NCI-H2227 treated with DMSO at 0.1 percent for 48 hours (cell line): ENCODE results near the gene HNRNPF.

ENCODE experiments used
- DNase-seq: peaks from one replicate; lab custom pipeline; 2025; lab: John Stamatoyannopoulos, UW

HNRNPF gene

DNA sequence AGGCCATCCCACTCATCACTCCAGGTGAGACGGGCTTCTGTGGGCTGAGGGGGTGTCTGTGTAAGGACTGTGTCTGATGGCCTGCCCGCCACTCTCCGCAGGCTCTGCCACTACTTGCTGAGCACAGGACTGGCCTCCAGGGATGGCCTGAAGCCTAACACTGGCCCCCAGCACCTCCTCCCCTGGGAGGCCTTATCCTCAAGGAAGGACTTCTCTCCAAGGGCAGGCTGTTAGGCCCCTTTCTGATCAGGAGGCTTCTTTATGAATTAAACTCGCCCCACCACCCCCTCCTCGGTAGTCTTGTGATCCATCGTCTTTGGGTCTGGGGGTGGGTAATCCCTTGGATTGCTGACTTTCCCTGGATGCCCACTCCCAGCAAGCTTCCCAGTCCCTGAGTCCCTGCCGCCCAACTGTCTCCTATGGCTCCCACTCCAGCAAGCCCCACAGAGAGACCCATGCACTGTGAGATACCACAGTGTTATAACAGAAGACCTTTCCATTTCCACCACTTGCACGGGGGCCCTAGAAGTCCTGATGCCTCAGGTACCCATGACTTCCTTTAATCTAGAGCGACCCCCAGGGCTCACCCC is 32.8 kb downstream of the HNRNPF start:
- DNase-seq: no peak

DNA sequence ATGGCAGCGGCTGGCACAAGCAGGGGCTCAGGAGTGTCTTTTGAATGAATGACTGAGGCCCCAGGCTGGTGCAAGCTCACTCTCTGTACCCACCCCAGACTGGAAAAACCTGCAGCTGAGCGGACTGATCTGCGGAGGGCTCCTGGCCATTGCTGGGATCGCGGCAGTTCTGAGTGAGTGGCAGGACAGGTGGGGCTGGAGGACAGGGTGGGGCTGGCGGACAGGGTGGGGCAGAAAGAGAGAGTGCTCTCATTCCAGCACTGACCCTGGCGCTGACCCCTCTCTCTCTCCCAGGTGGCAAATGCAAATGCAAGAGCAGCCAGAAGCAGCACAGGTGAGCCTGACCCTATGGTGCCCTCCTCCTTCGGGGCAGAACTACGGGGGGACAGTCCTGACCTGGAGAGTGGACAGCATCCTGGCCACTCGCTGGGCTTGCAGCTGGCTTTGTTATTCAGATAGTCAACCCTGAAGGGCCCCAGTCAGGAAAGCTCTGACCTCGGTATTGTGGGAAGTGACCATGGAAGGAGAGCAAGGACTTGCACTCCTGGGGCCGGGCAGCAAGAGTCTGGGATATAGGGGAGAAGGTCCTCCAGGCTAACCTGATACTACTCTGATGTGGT is 33.5 kb downstream of the HNRNPF start:
- no peak for DNase-seq

DNA sequence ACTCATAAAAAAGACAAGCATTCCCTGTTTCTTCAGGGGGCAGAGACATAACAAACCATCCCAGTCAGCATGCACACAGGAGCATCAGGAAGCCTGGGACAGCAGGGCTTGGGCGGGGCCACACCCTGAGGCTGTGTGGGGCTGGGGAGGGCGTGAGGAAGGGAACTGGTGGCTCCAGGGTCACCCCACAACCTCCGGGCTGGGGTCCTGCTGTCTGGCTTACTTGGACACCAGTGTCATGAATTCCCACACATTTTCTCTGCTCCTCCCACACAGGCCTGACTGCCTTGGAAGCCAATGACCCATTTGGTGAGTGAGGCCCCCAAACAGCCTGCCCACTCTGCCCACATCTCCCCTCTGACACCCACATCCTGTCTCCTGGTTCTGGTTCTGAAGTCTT is 34.8 kb downstream of the HNRNPF start:
- DNase-seq: no peak

DNA sequence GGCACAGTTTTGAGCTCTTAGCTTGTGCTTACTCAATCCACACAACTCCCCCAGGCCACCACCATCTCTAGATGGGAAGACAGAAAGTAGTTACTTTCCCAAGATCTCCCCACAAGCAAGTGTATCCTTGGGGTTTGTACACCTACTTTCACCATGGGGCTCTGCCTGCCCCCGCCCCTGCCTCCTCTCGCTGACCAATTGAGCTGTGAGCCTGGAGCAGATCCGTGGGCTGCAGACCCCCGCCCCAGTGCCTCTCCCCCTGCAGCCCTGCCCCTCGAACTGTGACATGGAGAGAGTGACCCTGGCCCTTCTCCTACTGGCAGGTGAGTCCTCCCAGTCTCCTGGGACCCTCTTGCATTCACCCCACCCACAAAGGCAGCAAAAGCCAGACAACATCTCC is 35.5 kb downstream of the HNRNPF start:
- no peak for DNase-seq

DNA sequence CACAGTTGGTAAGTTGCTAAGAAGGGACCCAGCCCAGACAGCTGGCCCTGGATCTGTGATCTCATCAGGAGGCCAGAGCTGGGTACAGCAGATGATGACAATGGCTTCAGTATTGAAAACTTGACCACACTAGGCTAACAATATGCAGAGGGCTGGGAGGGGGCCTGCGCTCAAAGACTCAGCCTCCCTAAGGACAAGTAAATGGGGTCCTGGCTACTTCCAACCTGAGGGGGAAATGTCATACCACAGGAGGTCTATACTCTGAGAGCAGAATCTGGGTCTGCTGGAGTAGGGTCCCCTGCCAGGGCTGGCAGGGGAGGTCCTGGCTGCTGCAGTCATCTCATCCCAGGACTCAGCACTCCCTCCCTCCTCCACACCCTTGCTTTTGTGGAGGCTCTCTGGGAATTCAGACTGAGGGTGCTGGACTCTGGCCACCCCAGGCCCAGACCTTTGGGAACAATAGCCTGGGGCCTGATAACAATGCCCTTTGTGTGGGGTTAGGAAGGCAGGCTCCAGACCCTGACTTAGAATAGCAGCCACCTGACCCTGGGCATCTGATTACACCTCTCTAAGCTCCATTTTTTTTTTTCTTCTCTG is 36.1 kb downstream of the HNRNPF start:
- DNase-seq: no peak

DNA sequence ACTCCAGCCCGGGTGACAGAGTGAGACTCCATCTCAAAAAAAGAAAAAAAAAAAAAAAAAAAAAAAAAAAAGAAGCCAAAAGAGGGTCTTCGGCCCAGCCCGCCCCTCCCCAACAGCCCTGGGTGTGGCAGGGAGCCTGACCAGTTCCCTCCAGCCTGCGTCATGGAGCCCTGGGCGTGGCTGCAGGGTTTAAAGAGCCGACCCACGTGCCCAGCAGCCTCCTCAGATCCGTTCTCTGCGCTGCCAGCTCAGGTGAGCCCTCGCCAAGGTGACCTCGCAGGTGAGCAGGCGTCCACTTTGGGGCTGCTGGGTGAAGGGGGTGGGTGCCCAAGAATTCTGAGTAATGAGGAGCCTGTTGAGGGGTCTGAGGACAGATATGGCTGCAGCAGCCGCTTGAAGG is 37.6 kb downstream of the HNRNPF start, which contains the start of gene FXYD4:
FXYD4 (plus strand) TSS at position 219 of the 400 bp plus-strand sequence. CDS start 2,111 bp downstream, outside the sequence.
- no peak for DNase-seq

DNA sequence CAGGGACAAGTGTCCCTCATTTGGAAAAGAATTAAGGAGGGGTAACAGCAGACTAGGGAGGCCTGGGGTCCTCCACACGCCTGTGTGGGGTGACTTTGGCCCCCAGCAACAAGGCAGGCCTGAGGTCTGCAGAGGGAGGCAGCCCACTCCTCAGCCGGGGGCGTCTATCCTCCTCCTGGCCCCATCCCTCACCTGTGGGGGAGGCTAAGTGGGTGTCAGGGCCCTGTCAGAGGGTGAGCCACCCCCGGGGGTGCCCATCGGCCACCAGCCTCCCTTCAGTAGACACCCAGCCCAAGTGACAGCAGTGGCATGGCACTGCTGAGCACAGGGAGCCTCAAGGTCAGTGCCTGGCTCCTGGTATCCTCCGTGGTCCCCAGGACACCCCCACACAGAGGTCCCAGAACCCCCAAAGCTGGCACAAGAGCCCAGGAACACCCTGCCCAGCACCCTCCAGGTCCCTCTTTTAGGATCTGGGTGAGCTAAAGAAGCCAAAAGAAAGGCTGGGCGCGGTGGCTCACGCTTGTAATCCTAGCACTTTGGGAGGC is 38.2 kb downstream of the HNRNPF start:
- DNase-seq: no peak

DNA sequence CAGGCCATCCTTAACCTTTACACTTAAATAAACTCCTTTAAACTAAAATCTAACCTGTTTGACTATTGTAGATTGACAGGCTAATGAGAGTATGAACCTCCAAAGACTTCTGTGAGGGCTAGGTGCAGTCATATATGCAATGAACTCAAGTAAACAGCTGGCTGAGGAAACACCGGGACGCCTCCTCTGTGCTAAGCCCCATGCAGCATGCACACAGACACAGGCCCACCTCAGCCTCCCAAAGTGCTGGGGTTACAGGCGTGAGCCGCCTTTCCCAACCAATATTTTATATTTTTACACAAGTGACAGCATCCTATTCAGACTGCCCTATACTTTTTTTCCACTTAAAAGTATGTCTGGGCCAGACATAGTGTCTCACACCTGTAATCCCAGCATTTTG is 39.1 kb downstream of the HNRNPF start:
- DNase-seq: no peak

DNA sequence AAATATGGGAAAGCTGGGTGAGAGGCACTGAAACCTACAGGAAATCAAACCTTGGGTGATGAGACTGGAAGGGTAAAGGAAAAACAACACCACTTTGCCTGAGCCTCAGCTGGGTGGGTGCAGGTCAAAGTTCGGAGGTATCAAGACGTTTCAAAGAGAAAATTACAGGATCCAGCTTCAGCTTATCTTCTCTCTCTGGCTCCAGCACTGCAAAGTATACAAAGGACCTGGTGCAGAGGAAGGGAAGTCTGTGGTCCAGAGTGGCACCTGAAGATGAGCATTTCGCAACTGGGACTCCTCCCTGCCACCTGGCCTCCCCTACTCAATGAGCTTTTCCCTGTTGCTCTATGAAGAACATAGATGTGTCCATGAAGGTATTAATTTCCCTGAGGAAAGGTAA is 44.0 kb downstream of the HNRNPF start:
- no peak for DNase-seq

DNA sequence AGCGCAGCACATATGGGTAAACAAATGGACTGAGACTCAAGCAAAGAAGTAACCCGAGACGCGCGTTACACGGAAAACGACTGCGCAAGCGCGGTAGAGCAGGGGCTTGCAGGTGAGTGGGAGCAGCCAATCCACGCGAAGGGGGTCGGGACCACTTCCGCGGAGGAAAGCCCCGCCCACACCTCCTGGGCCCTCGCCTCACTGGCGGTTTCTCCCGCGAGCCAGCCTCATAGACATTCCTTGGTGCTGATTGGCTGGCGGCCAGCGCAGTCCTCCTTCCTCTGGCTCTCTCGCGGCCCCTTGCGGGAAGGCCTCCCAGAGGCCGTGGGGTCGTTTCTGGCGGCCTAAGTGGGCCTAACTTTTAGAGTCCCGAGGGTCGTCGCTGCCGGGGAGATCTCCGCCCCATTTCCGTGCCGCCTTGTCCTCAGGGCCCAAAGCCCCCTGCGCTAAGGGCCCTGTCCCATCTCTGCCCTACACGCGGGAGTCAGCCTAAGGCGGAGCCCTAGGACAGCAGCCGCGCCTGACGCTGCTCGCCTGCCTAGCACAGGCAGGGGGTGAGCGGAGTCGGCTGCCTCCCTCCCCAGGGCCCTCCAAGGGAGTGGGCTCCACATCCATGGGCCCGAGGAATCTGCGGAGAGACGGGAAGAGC is 46.7 kb downstream of the HNRNPF start:
- peak; percentile 92 for DNase-seq

DNA sequence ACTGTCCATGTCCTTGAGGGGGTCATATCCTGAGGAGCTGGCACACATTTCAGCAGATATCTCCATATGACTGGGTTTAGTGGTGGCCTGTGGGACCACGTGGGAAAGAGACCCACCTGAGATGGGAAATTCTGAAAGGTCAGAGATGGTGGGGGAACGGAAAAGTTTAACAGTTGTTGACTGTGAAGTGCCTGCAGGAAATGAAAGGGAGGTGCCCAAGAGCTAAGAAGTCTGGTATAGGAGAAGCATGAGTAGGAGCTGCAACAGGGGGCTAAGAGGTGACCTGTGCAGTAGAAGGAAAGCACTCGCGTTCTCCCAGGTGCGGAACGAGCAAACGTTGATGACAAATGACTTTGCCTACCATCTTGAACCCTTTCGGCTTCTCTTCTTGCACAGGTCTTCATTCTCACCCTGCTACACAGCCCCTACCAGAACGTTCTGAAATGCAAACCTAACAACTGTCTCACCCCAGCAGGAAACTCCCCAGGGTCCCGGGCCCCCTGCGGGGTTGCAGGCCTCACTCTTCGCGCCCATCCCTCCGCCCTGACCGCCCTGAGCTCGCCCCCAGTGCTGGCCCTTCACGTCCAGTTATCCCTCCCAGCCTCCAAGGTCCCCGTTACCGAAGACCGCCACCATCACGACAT is 47.3 kb downstream of the HNRNPF start:
- no peak for DNase-seq

DNA sequence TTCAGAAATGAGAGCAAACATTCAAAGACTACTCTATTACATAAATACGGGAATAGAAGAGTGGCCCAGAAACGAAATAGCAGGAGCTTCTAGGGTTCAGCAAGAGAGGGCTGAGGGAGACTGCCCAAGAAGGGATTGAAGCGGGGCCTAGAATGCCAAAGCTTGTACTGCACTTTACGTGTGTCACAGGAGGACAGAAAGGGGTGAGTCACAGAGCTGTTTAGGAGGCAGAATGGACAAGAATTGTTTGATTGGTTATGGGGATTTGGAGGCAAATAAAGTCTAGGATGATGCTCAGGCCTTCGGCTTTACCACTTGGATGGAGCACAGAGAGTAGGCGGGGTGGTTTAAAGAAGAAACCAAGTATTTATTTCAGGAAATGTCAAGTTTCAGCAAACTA is 48.9 kb downstream of the HNRNPF start:
- DNase-seq: no peak

DNA sequence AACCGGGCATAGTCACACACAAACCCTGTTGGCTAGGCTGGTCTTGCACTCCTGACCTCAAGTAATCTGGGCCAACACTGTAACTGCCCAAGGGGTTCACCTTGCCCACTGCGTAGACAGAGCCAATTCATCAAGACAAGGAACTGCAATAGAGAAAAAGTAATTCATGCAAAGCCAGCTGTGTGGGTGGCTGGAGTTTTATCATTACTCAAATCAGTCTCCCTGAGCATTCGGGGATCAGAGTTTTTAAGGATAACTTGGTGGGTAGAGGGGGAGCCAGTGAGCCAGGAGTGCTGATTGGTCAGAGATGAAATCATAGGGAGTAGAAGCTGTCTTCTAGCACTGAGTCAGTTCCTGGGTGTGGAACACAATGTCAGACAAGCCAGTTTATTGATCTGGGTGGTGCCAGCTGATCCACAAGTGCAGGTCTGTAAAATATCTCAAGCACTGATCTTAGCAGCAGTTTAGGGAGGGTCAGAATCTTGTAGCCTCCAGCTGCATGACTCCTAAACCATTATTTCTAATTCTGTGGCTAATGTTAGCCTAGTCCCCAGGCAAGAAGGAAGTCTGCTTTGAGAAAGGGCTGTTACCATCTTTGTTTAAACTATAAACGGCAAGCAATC is 53.1 kb downstream of the HNRNPF start:
- DNase-seq: no peak

DNA sequence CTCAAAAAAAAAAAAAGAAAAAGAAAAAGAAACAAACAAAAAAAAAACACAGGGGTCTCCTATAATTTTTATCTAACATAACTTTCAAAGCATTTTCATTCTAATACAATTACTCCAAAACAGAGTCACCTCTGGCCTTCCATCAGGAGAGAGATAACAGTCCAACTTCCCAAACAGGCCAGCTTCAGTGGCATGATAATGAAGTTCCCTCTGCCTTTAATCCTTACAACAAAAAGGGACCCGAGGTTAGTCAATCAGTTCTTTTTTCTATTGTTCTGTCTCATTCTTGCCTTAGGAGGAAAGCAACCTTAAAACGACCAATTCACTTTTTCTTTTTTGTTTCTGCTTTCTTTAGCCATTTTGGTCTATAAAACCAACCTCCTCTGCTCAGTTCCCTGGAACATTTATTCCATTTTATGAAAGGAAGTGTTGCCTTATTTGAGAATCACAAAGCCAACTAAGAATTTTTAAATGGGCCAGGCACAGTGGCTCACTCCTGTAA is 54.1 kb downstream of the HNRNPF start:
- DNase-seq: no peak

DNA sequence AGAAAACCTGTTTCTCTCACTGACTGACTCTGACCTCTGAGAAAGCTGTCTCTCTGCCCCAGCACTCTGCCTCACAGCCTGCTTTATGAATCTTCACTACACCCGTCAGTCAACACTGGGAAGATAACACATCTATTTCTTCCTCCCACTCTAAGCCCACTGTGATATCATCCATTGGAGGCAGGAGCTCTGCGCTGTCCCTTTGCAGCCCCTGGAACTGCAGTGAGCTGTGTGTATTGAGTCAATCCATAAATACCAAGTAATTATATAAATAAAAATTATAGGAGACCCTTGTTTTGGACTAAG is 54.7 kb downstream of the HNRNPF start:
- no peak for DNase-seq

DNA sequence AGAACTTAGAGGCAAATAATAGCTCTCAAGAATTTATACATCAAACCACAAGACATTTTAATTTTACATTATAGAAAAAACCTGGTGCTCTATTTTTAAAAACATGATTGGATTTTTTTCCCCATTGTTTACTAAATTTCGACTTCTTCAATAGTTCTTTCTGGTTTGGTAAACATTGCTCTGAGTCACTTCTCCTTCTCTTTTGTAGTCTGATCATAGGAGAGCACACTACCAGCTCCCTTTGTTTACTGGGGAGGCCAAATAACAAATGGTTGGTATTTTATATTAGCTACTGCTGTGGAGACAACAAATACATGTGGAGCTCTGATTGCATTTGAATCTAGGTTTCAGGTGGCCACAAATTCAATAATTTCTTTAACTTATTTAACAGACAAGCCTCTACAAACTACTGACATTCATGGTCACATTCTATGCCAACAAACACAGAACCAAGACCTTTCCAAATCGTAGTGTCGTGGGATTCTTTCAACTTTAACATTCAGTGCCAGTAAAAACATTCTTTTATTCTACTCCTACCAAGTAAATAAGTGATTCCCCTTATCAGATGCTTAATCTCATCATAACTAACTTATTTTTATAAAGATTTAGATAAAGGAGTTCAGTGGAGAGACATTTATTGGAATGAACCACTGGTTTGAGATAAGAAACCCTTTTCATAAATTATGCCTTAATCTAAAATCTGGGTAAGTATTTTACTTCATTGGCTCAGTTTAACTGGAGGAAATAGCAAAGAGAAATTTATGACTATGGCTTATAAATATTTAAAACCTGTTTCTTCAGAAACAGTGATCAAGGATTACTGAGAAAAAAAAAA is 55.3 kb downstream of the HNRNPF start:
- no peak for DNase-seq

DNA sequence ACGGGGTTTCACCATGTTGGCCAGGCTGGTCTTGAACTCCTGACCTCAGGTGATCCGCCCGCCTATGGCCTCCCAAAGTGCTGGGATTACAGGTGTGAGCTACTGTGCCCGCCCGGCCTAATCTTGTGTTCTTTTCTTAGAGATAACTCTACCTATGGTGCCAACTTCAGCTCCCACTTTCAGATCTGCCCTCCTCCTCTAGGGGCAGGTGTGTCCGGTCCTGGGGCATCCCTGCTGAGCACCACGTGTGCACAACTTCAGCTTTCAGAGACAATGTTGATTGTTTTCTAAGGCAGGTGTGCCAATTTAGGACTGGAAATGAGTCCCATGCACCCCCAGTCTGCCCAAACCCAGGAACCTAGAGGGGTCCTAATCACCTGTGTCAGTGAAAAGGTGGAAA is 56.0 kb downstream of the HNRNPF start:
- no peak for DNase-seq

DNA sequence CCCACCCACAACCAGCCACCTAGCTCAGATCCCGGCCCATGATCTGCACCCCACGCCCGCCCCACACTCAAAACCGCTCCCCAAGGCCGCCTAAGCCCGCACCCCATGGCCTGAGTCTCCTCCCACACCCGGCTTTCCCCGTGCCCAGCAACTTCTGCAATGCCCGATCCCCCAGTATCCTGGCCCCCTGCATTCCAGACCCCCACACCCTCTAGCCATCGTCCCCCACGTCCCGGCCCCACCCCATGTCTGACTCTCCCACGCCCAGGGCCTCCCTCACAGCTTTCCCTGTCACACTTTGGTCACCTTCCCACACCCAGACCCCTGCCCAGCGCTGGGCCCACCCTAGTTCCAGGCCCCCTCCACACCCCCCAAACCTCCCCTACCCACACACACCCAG is 57.7 kb downstream of the HNRNPF start:
- DNase-seq: no peak

DNA sequence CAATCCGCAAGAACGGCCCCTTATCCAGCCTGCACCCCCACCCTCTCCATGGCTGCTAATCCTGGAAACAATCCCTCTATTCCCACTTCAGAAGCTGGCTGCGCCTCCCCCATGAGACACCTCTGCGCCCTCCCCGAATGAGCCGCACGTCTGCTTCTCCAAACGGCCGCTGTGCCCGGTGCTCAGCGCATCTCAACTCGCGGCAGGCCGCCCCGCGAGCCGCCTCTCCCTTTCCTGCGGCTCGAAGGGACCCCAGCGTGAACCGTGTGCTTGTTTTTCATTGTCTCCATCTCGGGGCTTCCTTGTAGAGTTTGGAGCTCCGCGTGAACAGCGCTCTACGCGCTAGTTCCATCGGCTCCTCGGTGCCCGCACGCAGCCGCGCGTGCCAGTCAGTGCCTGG is 58.3 kb downstream of the HNRNPF start:
- no peak for DNase-seq

DNA sequence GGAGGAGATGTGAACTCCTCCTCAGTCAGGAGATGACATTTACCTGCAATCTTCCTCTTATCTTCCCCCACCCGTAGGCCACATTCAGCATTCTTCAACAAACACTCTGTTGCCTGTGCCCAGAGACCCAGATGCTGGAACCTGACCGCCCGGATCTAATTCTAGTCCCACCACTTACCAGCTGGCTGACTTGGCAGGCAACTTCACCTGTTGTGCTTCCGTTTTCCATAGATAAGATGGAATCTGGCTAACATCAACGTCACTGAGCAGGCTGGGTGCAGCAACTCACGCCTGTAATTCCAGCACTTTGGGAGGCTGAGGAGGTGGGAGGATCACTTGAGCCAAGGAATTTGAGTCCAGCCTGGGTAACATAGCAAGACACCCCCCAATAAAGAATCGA is 58.8 kb downstream of the HNRNPF start:
- DNase-seq: no peak
